Stimulated activated CD4-positive, alpha-beta T cell treated with anti-CD3 and anti-CD28 coated beads, Interleukin-12 subunit alpha, Interleukin-12 subunit beta, amount 100 ng/mL, for 48 hours (primary cell): ENCODE measurements around the gene BEND7.
"Not testable (repeated sequence)": the region's sequence is repeated elsewhere in the genome, so short reads cannot be mapped to it uniquely, and the experiment has no call there.

ENCODE experiments used
- DNase-seq, 3 donors: peaks; one replicate each; pipeline ENCODE4 v3.0.0-alpha.2; 2020; ENCODE audit warnings: low read depth in 2 of 3, low spot score in 1 of 3

BEND7 gene

DNA sequence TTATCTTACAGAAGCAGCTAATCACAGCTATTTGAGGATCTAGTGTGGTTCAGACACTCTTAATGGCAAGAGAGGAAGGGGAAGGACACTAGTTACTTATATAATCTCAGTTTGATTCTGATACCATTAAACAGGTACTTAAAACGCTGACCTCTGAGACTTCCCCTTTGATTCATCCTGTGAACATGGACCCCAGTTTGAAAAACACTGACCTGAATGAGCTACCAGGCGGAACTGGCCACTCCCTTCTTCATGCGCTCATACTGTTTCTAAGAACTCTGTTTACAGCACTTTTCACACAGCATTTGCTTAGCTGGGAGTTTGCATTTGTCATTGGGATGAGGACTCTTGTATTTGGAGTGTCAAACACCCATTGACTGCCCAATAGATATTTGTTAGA lies 45.7 kb downstream of the BEND7 start:
- DNase-seq, result no peak

DNA sequence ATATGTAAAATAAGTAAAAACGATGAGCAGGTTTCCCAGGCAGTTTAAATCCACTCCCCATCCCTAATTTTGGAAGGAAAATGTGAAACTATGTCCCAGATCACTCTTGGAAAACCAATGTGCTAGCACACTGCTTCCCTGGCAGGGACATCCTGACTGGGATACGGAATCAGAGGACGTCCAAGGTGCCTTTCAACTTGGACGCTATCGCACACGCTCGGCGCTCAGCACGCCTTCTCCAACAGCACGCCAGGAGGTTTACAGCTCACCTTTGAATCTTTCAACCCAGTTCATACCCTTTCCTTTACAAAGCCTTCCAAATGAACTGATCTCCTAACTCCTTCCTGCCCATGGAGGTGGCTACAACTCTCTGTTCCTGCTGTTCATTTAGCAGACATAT lies 47.1 kb downstream of the BEND7 start:
- DNase-seq, result no peak

- DNase-seq, result no peak
These were observed 53.7 kb downstream of the BEND7 start for GRCh38 chr10:13475124-13475523.

GRCh38 chr10:13473986-13474385 lies 54.8 kb downstream of the BEND7 start:
- no peak for DNase-seq

DNA sequence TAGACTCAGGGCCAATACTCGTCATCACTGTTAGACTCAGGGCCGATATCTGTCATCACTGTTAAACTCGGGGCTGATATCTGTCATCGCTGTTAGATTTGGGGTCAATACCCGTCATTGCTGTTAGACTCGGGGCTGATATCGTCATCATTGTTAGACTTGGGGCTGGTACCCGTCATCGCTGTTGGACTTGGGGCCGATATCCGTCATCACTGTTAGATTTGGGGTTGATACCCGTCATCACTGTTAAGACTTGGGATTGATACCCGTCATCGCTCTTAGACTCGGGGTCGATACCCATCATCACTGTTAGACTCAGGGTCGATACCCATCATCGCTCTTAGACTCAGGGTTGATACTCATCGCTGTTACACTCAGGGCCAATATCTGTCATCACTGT lies 56.5 kb downstream of the BEND7 start:
- no peak for DNase-seq

DNA sequence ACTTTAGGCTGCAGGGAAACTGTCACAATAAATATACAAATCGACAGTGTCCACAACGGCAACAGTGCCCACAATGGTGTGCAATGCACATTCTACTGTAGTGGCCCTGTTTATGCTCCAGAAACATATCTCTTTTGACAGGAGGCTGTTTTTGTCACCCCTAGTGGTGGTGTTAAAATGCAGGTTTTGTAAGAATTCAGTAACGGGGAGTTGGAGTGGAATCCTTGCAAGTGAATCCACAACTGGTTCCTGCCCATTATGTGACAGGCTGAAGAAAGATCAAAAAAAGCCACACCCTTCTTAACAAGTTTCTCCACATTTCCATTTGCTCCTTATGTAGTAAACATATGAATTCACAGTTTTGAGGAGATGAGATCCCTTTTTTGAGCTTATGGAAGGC lies 58.5 kb downstream of the BEND7 start:
- DNase-seq, result no peak

DNA sequence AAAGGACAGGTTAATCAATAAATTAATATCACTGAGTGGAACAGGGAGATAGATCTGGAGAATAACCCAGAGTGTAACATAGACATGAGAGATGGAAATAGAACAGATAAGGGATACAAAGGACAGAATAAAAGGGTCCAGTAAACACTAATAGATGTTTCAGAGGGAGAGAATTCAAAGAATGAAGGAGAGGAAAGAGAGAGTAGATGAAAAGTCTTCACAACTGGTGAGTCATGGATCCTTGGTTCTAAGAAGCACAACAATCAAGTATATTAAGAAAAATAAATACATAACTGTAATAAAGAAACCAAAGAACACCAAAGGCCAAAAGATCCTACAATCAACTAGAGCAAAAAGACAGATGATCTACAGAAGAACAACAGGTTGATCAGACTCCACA lies 66.3 kb downstream of the BEND7 start:
- no peak for DNase-seq

- no peak for DNase-seq
These were observed 70.2 kb downstream of the BEND7 start for GRCh38 chr10:13458687-13459012.

DNA sequence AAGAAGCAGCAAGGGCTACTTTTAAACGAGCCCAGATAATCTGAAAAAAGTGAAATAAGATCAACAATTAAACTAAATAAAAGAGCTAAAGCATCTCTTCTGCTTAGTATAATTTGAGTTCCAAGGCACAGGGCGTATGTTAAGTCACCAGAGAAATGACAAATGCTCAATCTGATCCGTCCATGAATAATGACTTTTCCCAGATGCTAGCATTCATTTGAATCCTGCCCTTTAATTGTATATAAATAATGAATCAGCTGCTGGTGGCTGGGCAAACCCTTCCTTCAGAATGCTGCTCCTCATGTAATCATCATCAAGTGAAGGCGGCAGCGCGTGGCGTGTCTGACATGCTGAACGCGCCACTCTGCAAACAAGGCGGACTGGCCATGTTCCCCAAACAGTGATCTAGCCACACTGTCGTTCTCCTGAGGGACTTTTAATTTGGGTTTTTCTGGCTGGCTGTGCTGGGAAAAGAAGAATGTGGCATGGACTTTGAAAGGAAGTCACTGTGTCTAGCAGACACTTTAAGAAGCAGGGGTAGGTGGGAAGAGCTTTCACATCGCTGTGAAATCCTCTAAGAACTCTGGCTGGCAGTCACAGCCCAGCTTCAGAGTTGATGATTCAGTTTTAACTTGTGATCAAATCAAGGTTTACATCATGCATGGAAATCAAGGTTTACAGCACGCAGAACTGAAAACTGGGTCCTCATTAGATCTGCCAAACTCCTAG lies 70.7 kb downstream of the BEND7 start:
- DNase-seq, result no peak

GRCh38 chr10:13453896-13454295 lies 74.9 kb downstream of the BEND7 start:
- DNase-seq, result peak in 2 of 3 donors; percentile 2 to 33

- no peak for DNase-seq
These were observed 78.7 kb downstream of the BEND7 start for GRCh38 chr10:13450069-13450468.

DNA sequence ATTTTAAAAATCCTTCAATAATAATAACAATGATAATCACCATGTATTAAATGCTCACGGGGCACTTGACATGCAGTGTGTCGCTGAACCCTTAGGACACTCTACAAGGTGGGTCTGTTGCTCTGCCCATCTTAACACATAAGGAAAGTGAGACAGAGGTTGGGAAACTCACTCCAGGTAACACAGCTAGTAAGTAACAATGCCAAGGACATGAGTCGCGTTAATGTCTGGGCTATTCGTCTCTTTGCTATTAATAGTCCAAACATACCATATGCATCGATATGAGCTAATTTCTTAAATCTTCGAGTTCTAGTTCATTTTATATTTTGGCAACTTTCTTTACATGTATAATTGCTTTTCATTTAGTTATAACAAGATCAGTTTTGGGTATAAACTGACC lies 79.5 kb downstream of the BEND7 start:
- DNase-seq, result no peak

DNA sequence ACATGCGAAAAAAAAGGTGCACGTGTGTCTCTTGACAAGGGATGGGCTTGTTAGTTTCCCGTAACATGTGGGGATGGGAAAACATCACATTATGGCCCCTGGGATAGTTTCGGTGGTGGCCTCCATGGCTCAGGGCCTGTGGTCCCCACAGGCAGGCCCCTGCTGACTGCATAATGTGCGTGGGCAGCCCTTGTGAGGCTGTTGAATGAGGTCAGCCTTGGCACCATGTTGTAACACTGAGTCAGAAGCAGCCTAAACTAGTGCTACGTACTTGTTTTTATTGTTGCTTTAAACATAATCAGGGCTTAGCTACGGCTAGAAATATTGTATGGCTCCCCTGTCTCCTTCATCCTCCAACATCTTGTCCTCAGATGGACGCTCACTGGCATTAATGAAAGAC lies 80.6 kb downstream of the BEND7 start:
- no peak for DNase-seq

DNA sequence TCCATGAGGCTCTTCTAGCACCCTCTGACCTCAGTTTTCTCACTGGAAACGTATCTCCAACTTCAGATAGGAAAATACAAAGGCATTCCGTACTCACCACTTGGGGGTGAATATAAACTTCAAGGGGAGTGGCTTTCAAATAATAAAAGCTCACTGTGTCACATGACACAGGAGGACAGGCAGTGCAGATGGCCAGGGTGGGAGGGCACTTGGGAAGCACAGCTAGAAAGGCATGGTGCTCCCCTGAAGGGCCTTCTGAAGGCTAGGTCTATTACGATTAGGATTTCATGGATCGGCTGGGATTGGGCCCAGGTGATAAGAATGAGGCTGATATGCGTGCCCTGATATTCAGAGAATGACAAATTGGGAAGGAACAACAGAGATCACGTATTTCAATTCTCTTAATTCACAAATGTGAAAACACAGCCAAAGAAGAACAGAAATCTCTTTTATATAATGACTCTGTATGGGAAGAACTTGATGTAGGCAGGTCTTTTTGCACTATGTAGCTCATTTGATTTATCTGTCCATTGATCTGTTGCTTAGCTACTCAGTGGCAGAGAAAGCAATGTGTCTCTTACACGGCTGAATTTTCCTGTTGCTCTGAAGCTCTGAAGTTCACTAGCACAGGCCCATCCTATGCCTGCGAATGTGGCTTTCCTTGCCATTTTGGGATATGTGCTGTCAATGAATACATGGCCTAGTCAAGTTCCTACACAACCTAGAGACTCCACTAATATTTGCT lies 83.0 kb downstream of the BEND7 start:
- DNase-seq, result no peak

GRCh38 chr10:13441476-13441875 lies 87.3 kb downstream of the BEND7 start:
- no peak for DNase-seq

- peak; percentile 32 to 71 (median 46) for DNase-seq
These were observed 88.4 kb downstream of the BEND7 start for GRCh38 chr10:13440185-13441061.

GRCh38 chr10:13439313-13440184 lies 89.3 kb downstream of the BEND7 start:
- DNase-seq, result no peak

DNA sequence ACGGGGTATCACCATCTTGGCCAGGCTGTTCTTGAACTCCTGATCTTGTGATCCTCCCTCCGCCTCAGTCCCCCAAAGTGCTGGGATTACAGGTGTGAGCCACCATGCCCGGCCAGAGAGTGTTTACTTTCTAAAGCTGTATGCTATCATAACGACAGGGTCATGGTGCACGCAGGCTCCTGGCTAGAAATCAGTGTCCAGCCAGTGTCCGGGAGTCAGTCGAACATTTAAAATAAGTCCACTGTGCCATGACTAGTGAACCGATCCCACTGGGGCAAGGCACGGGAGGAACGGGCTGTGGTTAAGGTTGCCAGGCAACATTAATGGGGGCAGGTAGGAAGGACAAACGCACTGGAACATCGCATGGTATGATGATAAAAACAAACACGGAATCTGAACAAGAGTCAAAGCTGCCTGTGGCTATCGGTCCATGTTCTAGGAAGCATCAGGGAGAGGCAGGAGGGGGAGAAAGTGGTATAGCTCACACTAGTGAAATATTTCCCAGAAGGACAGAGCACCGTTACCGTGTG lies 91.7 kb downstream of the BEND7 start:
- no peak for DNase-seq

DNA sequence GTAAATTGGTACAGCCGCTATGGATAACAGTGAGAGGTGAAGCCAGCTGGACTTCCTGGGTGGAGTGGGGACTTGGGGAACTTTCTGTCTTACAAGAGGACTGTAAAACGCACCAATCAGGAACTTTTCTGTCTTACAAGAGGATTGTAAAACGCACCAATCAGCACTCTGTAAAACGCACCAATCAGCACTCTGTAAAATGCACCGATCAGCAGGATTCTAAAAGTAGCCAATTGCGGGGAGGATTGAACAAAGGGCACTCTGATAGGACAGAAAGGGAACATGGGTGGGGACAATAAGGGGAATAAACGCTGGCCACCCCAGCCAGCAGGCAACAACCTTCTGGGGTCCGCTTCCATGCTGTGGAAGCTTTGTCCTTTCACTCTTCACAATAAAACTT lies 100.9 kb downstream of the BEND7 start:
- DNase-seq, result not testable (repeated sequence)

DNA sequence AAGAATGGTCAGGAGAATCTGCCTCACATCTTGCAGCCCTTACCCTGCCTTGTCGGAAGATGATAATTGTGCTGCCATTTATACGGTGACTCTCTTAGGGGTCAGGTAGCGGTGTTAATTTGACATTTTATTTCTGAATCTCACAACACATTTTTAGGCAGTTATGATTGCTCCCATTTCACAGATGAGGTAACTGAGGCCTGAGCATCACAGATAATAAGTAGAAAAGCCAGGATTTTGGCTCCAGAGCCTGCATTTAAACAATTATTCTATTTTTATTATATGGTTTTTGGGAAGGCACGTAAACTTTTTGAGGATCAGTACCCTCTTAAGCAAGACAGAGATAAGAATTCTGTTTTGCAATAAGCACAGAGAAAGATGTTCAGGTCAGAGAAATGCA lies 103.4 kb downstream of the BEND7 start:
- no peak for DNase-seq

DNA sequence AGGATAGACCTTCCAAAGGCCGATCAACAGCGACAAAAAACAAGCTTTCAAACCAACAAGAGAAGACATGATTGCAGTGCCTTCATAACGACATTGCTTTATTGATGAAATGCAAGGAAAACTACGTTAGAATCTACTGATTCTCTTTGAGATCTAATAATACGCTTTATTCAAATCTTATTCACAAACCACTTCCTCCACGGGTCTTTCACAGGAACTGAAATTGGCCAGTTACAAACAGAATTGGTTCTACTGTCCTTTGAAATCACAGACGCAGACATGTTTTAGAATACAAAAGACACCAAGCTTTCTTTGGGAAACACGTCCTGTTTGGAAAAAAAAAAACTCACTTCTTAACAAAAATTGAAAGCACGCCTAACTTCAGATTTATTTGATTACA lies 106.0 kb downstream of the BEND7 start:
- DNase-seq, result no peak
